GM13977 (cell line): ENCODE data around the gene IL17RB.

Source experiments
- DNase-seq: peaks from one replicate; pipeline ENCODE4 v3.0.0; 2012; ENCODE audit warnings: low spot score
- in situ Hi-C: fragments of 300-500 bp; cut with MboI; formaldehyde crosslinking; loops from one replicate; pipeline ENCODE4 v1.12.0; 2022; ENCODE audit warnings: low sequenced_read_pairs, low pct_unique_long_range_greater_than_20kb, mixed read lengths, inconsistent platforms; ENCODE audit not compliant: unreplicated experiment
- TF ChIP-seq, protein P1 (sequence below): IDR thresholded peaks from 2 replicates; pipeline ENCODE4 v1.5.1; 2012; ENCODE audit warnings: mild to moderate bottlenecking, control low read depth; ENCODE audit not compliant: insufficient read depth; ENCODE audit errors: extremely low read depth, missing control alignments

Gene IL17RB

DNA sequence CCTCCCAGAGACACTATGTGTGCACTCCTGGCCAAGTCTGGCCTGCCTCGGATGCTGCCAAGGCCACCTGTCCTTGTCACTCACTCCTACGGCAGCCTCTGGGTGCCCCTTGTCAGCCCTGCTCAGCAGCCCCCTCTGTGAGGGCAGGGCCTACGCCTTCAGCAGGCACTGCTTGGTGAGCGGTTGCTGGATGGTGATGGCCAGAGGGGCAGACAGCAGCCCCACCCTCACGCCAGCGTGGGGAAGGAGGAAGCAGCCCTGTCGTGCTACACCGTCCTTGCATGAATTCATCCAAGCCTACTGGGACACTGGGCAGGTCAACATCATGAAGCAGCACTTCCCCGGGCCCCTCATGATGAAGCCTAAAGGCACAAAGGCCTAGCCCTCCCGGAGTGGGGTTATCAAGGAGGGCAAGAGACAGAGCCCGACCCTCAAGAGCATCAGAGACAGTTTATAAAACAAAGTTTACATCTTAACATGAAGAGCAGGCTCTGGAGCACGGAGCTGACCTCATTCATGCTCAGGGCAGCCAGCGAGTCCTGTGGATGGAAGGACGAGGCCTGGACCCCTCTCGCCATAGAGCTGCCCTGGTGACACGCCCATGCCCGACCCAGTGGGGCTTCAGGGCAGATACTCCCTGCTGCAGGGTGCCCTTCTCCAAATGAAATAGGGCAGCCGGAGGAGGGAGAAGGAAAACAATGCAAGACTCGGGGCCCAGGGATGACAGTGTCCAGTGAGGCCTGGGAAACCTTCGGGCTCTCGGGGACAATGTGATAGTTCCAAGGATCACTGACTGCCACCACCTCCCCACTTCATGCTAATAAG lies 25.4 kb upstream of the IL17RB start:
- TF ChIP-seq, protein P1, sequence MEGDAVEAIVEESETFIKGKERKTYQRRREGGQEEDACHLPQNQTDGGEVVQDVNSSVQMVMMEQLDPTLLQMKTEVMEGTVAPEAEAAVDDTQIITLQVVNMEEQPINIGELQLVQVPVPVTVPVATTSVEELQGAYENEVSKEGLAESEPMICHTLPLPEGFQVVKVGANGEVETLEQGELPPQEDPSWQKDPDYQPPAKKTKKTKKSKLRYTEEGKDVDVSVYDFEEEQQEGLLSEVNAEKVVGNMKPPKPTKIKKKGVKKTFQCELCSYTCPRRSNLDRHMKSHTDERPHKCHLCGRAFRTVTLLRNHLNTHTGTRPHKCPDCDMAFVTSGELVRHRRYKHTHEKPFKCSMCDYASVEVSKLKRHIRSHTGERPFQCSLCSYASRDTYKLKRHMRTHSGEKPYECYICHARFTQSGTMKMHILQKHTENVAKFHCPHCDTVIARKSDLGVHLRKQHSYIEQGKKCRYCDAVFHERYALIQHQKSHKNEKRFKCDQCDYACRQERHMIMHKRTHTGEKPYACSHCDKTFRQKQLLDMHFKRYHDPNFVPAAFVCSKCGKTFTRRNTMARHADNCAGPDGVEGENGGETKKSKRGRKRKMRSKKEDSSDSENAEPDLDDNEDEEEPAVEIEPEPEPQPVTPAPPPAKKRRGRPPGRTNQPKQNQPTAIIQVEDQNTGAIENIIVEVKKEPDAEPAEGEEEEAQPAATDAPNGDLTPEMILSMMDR: no peak
- in situ Hi-C loops: no loop called here
- DNase-seq: no peak

DNA sequence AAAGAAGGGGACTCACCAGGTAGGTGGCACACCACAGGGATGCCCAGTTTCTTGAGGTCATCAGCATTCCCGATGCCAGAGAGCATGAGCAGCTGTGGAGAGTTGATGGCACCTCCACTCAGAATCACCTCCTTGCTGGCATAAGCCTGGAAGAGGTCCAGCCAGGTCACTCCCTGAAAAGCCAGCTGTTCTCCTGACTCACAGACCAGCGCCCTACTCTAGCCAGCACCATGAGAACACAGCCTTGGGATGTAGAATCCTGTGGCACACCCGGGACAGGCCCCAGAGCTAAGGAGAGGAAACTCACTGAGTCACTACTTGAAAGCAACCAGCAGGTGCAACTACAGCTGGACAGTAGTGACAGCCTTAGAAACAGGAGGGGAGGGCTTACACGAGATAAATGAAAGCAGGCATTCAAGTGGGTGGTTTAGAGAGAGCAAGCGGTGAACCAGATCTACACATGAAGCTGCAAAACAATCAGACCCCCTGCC lies 24.7 kb upstream of the IL17RB start:
- DNase-seq: peak; percentile 33
- in situ Hi-C loops: no loop called here
- TF ChIP-seq, protein P1: no peak

DNA sequence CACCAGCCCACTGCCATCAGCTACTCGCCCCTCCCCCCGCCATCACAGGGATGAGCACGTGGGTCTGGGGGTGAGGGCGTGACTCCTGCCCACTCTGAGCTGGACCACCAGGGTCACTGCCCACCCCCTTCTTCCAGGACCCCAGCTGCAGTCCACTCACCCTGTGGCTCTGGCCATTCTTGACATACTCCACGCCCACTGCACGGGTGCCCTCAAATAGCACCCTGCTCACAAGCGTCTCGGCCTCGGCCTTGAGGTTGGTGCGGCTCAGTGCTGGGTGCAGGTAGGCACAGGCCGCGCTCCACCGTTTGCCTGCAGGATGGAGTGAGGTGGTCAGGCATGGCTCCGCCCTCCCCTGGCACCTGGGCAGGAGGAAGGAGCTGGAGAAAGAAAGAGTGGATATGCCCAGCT lies 24.0 kb upstream of the IL17RB start:
- no peak for DNase-seq
- TF ChIP-seq, protein P1: no peak
- in situ Hi-C loops: no loop called here

DNA sequence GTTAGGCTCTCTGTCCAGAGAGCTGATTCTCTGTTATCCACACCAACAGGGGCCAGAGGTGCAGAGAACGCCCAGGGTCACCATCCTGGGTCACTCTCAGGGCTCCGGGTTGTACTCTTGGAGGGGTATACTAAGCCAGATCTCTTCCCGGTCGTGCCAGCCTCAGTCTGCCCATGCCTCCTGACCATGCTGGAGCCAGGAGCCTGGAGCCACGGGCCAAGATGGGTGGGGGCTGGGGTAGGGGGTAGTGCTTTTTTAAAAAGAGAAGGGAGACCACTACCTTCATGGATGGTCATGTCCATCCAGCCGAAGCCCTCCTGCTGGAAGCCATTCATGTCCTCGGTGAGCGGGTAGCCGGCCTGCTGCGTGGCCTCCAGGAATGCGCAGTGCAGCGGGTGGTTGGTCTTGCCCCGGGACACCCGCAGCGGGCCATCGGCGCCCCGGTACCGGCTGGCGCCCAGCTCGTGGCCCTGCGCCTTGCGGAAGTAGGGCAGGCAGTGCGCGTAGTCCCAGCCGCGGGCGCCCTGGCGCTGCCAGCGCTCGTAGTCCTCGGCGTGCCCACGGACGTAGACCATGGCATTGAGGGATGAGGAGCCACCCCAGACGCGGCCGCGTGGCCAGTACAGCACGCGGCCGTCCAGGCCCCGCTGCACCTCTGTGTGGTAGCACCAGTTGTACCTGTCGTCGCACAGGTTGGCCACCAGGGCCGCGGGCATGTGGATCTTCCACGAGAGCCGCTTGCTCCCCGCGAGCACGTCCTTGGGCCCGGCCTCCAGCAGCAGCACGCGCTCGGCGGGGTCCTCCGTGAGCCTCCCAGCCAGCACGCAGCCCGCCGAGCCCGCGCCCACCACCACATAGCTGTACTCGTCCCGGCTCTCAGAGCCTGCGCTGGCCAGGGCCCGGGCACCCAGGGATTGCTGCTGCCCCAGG lies 23.1 kb upstream of the IL17RB start:
- in situ Hi-C loops: no loop called here
- no peak for DNase-seq
- TF ChIP-seq, protein P1: no peak

DNA sequence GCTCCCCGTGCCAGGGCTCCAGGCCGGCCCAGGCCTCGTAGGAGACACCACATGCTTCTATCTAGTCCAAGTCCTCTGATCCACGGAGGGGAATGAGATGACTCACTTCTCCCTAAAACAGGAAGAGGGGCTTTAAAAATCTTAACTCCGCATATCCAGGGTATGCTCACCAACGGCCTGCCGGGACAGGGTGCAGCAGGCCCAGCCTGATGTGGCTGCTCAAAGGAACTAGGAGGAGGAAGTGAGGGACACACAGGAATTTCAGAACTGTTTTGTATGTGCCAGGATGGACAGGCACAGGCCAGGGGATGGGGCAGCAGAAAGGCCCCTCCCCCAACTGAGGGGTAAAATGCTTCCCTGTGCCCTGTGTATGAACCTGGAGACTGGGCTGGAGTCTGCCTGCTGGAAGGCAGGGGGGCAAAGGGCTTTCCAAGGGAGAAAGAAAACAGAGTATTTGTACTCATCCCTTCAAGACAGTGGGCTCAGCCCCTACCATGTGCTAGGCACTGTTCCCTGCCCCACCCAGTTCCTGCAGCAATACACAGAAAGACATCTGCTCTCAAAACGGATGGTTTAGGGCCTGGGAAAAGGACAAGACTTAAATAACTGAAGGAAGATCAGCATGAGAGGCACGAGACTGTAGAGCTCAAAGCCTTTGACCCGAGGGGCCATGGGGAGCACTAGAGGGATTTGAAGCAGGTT lies 22.3 kb upstream of the IL17RB start:
- DNase-seq: no peak
- in situ Hi-C loops: no loop called here
- TF ChIP-seq, protein P1: no peak

DNA sequence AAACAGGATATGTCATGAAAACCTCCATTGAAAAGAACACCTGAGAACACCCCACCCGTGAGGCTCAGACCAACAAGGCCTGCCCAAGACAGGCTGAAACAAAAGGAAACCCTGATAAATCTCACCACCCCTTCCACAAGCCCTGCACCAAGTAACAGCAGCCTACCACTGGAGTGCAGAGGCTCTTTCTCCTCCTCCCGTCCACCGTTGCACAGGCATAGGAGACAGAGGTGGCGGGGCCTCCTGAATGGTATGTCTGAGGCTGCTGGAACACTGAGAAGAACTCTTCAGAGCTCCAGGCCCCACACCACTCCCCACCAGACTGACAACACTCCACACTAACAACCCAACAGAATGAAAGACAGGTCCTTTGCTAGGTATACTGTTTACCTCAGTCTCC lies 21.6 kb upstream of the IL17RB start:
- DNase-seq: no peak
- TF ChIP-seq, protein P1: no peak
- in situ Hi-C loops: no loop called here
